ENCODE measurements around the gene LTO1.
A peak's percentile ranks its signal among the peaks of the same experiment; 100 is the strongest.

Gene LTO1, protein sequence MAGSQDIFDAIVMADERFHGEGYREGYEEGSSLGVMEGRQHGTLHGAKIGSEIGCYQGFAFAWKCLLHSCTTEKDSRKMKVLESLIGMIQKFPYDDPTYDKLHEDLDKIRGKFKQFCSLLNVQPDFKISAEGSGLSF

DNA sequence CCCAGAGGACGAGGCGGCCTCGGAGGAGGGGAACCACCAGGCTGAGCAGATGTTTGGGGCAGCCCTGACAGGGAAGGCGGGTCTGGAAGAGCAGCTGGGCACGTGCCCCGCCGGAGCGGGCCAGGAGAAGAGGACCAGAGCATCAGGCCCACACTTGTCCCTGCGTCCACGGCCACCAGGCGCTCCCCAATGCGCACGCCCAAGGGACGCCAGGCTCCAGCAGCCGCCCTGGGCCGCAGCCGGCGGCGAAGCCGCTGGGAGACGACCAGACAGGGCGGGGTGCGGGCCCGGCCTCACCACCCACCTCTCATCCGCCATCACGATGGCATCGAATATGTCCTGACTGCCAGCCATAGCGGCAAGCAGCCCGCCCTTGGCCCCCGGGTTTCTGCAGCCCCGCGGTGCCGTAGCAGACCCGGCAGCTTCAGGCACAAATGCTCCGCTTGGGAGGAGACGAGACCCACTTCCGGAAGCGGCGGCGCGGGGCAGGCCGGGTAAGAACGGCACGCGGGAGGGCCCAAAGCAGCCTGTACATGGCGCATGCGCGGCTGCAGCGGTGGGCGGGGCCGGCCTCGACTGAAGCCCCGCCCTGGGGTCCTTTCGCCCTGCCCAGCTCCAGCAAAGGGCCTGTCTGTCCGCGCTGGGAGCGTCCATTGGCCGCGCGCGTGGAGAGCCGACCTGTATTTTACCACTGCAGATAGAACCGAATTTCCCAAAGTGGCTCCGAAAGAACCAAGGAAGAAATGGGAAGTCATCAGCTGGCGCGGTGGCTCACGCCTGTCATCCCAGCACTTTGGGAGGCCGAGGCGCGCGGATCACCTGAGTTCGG is at the start of gene LTO1:
LTO1 (minus strand) TSS at position 468 of the 829 bp plus-strand sequence; CDS start at position 354, 114 bp downstream.
- DNase-seq: peak; percentile 94

DNA sequence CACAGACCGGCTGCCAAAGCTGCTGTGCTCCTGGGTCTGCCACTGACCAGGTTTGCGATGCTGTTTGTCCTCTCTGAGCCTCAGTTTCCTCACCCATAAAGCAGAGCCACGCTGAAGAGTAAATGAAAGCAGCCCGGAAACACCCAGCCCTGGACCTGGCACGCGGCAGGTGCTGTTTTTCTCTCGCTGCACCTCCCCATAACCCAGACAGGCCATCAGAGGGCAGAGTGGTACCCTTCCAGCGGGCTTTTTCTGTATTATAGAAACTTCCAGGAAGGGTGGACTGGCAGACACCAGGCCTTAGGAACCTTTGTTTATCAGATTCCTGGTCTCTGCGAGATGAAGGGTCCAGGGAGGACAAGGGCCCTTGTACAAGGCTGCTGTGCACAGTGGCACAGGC is 46.6 kb upstream of the LTO1 start:
- DNase-seq: no peak

DNA sequence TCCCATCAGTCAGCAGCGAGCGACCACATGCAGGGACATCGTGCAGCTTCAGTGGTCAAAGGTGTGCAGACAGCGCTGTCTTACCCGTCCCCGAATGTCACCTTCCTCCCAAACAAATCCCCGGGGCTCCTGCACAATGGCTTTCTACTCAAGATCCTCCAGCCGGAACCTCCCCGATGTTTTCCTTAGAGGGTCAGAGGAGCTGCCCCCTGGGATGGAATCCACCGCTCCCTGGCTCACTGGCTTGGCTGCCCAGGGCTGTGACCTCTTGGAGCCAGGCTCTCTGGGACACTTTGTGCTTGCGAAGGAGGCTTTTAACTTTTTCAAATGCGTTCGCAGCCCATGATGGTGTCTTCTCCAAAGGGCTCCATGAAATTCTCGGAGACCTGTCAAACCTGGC is 46.0 kb upstream of the LTO1 start:
- DNase-seq: no peak

DNA sequence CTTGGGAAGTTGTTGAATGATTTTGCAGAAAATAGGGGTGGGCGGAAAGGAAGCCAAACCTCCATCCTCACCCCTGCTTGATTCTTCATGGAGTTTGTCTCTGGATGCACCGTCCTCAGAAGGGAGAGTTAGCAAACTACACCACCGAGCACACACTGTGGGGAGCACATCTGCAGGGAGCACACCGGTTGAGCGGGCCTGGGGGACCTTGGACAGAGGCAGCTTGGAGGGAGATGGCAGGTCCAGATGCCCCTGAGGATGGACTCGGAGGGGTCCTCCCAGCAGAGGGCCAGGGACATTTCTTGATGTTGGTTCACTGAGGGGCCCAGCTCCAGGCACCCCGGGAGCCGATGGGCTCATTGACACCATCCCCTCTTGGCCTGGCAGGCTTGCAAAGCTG is 43.8 kb upstream of the LTO1 start:
- no peak for DNase-seq

DNA sequence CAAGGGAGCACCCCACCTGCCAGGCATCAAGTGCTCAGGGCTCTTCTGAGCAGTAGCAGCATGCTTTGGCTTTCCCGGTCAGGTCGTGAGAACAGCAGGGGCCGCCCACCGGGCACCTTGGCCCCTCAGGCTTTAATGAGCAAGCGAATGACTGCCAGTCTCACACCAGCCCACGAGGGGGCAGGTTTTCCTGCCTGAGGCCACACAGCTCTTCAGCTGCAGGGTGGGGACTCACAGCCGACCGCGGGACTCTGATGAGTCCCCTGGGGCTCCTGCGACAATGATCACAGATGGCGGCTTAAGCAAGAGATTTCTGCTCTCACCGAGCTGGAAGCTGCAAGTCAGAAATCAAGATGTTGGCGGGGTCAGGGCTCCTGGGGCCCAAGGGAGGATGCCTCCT is 43.0 kb upstream of the LTO1 start:
- DNase-seq: no peak

DNA sequence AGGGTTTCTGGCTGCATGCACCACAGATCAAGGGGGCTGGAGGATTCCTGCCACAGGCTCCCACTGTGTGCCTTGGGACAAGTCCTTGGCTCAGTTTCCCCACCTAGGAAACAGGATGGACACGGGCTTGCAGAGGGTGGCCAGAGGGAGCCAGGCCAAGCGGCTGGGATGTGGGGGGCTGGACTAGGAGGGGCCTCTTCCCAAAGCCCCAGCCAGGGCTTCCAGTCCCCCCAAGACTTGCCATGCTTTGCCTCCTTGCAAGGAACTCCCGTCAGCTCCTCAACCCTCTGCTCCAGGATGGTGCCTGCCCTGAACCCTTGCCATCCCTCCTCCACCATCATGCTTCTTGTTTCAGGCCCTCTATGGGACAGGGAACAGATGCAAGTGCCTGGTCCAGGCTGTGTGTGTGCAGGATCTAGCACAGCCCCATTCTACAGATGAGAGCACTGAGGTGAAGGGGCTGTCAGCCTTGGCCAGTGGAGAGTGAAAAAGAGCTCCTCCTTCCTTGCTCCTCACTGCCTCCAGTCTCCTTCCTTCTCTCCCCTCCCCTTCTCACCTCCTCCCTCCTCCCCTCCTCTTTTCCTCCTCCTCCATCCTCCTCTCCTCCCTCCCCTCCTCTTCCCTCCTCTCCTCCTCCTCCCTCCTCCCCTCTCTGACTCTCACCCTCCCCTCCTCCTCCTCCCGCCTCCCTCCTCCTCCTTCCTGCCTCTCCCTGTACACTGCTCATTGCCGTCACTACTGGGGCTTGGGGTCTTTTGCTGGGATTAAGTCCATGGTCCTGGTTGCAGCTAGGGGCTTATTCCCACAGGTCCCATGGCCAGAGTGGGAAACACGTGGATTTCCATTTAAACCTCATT is 42.0 kb upstream of the LTO1 start:
- no peak for DNase-seq

DNA sequence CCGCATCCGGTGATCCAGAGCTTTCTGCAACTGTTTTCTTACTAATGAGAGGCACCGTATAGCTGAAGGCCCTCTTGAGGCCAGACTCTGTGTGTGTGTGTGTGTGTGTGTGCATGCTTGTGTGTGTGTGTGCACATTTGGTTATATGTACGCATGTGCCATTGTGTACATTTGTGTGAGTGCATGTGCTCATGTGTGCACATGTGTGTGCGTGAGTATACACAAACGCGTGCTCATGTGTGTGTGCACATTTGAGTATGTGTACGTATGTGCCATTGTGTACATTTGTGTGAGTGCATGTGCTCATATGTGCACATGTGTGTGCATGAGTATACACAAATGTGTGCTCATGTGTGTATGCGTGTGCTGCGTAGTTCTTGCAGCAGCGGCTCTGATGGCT is 40.9 kb upstream of the LTO1 start:
- no peak for DNase-seq

DNA sequence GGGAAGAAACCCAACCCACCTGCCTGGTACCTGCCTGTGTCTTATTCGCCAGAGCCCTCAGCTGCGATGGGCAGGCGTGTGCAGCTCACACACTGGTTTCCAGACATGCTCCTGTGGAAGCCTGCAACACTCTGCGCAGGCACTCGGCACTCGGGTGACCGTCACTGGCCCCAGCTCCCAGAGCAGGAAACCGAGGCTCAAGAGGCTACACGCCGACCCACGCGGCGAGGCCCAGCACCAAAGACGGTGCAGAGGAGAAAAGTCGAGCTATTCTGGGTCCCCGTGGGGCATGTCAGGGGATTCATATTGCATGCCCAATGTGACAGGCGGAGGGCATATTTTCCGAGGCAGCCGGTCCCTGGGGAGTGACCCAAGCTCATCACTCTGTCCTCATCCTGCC is 40.3 kb upstream of the LTO1 start:
- DNase-seq: no peak

DNA sequence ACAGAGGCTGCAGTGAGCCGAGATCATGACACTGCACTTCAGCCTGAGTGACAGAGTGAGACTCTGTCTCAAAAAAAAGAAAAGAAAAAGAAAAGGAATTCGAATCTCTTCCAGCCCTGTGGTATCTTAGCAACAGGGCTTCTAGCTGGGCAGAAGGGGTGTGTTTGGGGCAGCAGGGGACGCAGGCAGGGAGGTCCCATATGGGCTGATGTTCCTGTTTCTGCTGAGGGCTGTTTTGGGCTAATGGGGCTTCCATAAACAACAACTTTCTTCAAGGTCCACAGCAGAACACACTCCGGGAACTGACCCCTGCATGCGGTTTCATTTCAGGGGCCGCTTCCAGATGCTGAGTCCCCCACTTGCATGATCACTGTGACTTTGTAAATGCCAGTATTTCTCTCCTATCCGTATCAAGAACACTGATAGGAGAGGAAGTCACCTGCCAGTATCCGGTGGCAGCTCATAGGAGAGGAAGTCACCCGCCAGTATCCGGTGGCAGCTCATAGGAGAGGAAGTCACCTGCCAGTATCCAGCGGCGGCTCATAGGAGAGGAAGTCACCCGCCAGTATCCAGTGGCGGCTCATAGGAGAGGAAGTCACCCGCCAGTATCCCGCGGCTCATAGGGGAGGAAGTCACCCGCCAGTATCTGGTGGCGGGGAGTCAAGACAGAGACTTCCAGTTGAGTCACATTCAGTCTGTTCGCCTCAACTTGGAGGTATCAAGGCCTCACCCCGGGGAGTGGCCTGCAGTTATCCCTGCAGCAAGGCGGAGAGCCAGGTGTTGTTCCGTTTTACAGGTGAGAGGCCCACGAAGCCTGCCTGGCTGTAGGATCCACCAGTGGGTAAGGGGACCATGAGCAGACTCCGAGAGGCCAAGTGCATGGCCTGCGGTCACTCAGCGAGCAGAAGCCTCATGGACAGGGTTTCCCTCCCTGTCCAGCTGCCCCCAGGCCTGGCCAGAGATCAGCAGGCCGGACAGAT is 37.0 kb upstream of the LTO1 start:
- DNase-seq: no peak

DNA sequence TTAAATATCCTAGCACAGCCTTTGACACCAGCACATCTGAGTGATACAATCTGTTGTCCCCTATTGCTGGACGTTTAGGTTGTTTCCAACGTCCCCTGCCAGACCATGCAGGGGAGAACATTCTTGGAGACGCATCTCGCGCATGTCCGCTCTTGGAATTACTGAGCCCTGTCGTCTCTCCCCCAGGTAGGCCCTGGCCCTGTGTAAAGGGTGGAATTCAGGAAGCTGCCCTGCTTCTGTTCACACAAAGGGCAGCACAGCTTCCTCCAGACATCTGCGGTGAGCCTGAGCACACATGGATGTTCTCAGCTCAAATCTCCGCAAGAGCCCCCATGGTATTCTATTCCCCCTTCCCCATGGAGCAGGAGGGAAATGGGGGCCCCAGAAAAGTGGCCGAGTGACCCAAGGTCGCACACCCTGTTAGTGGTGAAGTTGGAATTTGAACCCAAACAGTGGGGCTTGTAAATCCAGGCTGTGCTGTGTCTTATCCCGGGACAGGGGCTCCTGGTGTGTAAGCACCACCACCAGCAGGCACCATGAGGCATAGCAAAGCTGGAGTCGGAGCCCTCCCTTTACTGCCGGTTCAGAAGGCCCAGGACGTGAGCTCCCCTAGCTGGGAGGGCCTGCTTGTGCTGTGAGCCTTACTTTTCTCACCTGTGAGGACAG is 33.7 kb upstream of the LTO1 start:
- DNase-seq: no peak

DNA sequence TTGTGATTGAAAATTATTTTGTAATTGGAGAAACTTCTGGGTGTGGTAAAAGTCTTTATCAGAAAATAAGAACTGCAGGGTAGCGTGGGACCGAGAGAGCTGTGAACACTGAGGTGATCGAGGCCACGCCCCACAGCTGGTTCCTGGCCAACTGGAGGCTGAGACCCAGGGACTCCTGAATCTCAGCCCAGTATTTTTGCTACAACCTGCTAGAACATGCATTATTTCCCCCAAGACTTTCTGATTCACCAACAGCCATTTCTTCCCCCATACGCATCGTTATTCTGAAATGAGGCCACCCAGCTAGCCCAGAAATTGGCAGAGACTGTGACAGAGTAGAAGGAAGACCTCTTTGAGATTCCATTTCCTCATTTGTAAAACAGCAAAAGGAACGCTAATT is 32.0 kb upstream of the LTO1 start:
- DNase-seq: no peak

DNA sequence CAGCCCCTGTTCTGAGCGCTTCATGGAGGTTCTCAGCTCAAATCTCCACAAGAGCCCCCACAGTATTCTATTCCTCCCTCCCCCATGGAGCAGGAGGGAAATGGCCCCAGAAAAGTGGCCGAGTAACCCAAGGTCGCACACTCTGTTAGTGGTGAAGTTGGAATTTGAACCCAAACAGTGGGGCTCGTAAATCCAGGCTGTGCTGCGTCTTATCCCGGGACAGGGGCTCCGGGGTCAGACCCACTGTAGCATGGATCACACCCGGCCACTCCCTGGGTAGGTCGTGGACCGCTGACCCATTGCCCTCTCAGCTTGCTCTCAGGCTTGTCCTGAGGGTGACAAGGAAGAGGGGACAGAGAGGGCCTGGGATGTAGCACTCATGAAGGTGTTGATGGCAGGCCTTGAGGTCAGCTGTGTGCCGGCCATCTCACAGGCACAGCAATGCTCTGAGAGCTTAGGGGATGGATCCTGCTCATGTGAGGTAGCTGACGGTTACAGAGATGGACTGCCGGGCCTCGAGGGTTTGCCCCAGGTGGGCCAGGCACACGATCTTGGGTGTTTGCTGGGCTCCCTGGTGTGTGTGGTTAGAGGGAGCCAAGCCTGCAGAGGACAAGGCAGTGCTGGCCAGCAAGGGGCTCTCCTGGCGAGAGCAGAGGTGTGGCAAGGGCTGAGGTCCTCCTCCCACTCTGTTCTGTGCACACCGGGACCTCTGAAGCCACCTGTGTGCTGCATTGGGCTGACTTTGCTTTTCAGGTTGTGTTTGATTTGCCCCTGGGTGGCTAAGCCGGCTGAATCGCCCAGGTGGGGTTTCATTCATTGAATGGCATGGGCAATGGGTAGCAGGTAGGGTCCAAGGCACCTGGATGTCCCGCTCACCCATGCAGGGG is 31.0 kb upstream of the LTO1 start:
- DNase-seq: no peak

DNA sequence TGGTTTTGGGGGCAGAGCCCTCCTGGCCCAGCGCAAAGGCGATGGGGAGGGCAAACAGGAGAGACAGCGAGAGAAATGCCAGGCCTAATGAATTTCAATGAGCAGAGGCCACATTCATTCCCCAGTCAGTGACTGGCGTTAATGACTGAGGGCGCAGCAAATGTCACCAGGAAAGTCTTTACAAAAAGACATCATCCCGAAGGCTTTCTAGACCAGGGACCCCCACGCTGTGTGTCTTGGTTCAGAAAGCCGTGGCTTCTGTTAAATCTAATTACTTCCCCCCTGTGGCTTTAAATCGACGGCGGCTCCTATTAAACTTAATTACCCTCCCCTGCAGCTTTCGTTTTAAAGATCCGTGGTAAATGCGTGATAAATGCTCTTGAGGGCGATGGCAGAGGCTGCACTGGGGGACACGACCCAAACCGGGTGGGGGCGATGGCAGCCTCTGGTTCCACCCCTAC is 30.2 kb upstream of the LTO1 start:
- no peak for DNase-seq

DNA sequence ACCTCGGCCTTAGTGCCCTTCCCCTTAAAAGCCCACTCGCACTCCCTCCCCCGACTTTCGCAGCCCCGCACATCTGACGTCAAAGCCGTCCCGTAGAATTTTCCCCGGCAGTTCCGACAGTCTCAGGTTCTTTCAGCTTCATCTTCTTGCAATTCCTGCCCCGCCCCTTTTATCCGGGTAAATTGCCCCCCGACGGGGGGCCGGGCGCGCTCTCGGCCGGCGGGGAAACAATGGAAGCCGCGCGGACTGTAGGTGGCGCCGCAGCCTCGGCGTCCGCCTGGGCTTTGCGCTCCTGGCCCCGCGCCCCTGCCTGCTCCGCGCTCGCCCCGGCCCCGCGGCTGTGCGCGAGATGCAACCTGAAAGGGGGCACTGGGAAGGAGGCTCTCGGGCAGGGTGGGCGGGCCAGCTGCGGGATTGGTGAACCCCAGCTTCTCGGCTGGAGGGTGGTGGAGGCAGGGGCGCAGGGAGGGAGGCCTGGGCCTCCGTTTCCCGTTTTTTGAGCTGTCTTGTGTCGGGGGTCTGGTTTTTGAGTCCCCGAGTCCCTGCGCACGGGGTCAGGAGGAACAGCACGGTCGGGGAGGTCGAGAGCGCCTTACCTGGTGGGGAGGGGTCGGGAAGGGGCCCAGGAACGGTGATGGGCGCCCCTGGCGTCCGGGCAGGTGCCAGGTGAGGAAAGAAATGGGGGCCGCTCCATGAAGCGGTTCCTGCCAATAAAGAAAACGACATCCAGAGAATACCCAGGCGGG is 29.5 kb upstream of the LTO1 start:
- DNase-seq: no peak

DNA sequence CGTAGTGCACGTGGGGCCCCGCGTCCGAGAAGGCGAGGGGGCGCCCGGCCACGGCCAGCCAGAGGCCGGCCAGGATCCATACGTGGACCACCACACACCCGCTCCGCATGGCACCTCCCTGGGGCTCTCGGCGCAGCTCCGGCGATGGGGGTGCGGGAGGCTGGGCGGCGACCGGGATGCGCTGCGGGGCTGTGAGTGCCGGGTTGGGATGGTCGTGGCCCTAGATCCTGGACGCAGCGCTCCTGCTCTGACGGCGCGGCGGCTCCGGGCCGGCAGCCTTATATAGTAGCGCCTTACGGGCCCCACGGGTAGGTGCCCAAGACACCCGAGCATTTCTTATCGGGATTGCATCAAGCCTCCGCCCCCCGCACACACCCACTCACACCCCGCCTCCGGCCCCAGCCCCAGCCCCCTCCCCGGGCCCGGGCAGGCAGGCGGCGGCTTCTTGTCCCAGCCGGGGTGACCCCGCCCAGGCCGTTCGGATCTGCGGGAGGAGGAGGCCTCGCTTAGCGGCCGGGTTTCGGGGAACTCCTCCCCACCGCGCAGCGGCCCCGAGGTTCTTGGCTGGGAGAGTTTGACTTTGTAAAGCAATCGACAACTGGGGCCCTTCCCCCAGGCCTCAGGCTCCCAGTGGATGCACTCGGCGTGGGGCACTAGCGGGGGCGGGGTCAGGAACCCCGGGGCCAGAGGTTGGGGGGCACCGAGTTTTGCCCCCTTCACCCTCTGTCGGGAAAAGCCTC is 28.8 kb upstream of the LTO1 start, which contains the start of gene FGF19:
FGF19 (minus strand) TSS at position 255 of the 740 bp plus-strand sequence; CDS start at position 109, 146 bp downstream.
- DNase-seq: no peak

DNA sequence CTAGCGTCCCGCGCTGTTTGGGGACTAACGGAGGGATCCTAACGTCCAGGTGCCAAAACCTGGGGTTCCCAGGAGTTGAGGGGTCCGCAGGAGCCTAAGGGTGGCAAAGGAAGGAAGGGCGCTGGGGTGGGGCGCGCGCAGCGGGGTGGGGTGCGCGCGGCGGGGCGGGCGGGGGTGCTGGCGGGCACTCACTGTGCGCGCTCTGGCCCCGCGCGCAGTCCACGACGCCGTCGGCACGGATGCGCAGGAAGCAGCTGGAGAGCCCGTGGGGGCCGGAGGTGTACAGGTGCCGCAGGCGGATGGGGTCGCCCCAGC is 28.3 kb upstream of the LTO1 start:
- DNase-seq: no peak

DNA sequence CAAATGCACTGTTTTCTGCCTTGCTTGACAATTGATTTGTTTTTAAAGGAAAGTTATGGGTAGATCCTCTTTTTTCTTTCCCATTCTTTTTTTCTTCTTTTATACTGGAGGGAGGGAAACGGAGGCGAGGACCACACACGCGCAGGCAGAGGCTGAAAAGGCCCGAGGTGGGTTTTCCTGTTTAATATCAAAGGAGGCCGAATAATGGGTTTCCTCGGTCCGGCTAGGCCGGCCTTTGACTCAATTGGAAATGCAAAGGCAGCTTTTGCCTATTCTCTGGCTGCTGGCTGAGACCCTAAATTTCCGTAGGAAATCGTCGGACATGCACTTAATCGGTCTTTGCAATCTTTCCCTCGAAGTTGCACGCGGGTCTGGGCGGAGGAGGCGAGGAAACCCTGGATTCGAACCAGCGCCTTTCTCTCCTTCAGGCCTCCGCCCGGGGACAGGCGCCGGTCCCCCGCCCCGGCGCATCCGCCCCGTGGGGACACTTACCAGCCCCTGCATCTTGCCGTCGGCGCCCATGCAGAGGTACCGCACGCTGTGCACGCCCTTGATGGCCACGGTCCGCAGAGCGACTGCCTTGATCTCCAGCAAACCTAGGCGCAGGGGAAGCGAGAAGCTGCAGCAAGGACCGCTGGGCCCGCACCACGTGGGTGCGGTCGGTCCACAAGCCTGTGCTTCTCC is 27.8 kb upstream of the LTO1 start:
- DNase-seq: no peak

DNA sequence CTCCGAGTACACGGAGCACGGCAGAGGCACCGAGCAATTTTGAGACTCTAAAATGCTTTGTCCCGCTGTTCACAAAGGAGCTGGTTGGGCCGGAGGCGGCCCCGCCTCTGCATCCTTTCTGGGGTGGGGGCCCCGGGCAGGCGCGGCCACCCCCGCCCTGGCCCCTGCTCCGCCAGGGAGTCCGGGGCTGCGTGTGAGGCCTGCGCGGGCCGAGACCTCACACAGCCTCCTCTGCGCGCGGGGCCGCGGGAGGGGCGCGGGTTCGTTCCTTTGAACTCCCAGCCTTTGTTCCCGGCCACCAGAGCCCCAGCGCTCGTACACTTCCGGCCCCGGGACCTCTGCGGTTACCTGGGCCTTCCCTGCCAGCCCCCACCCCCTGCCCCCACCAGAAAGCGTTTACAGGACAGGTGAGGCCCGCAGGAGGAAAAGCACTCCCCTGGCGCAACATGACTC is 27.1 kb upstream of the LTO1 start:
- DNase-seq: no peak

Measured in activated CD4-positive, alpha-beta T cell treated with anti-CD3 and anti-CD28 coated beads, Interleukin-2, amount 50 U/mL, for 1 hour (primary cell).